Upper lobe of left lung (tissue), 4 donors: ENCODE data around the gene EFCC1.

Experiments used
- EP300 ChIP-seq, 4 donors: sonication (generic); formaldehyde crosslinking; IDR thresholded peaks; one replicate each; pipeline ENCODE4 v1.5.1; 2017; ENCODE audit warnings: antibody characterized with exemption in 4 of 4, control low read depth in 2 of 4
- POLR2AphosphoS5 ChIP-seq, 2 donors: sonication (generic); formaldehyde crosslinking; IDR thresholded peaks; one replicate each; pipeline ENCODE4 v1.5.1; 2017; ENCODE audit warnings: antibody characterized with exemption in 2 of 2
- TF ChIP-seq, protein P1 (sequence below), 6 experiments: fragments of 450-650 bp in 4 of 6; fragments of 200-600 bp in 2 of 6; sonication (generic) in 2 of 6; IDR thresholded peaks; one replicate each; pipeline ENCODE4 v1.5.1; 2016 to 2019; ENCODE audit warnings: antibody characterized with exemption in 6 of 6

DNA sequence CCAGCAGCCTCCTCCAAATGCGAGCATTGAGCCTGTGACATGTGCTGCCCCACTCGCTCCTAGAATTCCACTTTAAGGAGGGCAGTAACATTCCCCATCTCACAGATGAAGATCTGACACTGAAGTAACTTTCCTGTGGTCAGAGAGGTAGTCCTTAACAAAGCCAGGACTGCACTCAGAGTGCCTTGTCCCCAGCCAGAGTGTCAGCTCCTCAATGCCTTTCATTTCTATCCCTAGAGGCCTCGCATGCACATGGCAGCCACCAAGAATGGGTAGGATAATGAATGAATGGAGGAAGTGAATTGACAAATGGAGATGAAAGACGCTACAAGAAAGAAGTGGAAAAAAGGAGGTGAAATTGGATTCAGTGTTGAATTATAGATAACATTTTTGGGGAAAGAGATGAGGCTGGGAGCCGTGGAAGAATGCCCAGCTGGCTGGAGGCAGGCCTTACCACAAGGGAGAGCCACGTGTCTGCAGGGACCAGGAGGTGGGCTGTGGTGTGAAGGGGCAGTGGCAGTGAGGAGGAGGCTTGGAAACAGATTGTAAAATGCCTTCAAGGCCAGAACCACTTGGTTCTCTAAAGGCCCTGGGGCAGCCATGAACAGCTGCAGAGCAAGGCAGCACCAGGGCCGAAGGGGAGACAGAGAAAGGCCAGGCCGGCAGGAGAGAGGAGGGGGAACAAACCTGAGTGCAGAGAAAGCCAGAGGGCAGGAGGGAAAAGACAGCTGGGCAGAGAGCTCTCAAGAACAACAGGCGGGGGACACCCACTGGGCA is 17.6 kb upstream of the EFCC1 start:
- TF ChIP-seq, protein P1, sequence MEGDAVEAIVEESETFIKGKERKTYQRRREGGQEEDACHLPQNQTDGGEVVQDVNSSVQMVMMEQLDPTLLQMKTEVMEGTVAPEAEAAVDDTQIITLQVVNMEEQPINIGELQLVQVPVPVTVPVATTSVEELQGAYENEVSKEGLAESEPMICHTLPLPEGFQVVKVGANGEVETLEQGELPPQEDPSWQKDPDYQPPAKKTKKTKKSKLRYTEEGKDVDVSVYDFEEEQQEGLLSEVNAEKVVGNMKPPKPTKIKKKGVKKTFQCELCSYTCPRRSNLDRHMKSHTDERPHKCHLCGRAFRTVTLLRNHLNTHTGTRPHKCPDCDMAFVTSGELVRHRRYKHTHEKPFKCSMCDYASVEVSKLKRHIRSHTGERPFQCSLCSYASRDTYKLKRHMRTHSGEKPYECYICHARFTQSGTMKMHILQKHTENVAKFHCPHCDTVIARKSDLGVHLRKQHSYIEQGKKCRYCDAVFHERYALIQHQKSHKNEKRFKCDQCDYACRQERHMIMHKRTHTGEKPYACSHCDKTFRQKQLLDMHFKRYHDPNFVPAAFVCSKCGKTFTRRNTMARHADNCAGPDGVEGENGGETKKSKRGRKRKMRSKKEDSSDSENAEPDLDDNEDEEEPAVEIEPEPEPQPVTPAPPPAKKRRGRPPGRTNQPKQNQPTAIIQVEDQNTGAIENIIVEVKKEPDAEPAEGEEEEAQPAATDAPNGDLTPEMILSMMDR (IDR thresholded peaks at IDR 0.05): no peak
- TF ChIP-seq POLR2AphosphoS5 (IDR thresholded peaks at IDR 0.05): no peak
- TF ChIP-seq EP300 (IDR thresholded peaks at IDR 0.05): no peak
